Renal pelvis (tissue), 4 donors: ENCODE results near the gene PI4KB. TPM values are rescaled to one million over a fixed set of nuclear protein-coding genes. Genes with fewer than 3 reads are reported as not detected.

Experiments used
- DNase-seq: peaks from one replicate; pipeline ENCODE4 v3.0.0-alpha.2; 2013
- polyA plus RNA-seq, 3 donors: library from polyadenylated mRNA; unstranded; fragments of 120-200 nt; gene quantifications; one replicate each; pipeline ENCODE4 v1.2.1, GENCODE V29; 2013; ENCODE audit not compliant: insufficient read length in 3 of 3

Gene PI4KB
- polyA plus RNA-seq, 3 donors, result 63.5 to 72.7 (median 70.2) TPM

- no peak for DNase-seq
Observed at GRCh38 chr1:151347523-151348246, 20.5 kb upstream of the PI4KB start.

- DNase-seq, result peak; percentile 97
Observed at GRCh38 chr1:151346769-151347522, 19.7 kb upstream of the PI4KB start, which contains the start of gene RFX5. Gene RFX5 (minus strand): TSS chr1:151347252. CDS start chr1:151346320, 932 bp downstream.

DNA sequence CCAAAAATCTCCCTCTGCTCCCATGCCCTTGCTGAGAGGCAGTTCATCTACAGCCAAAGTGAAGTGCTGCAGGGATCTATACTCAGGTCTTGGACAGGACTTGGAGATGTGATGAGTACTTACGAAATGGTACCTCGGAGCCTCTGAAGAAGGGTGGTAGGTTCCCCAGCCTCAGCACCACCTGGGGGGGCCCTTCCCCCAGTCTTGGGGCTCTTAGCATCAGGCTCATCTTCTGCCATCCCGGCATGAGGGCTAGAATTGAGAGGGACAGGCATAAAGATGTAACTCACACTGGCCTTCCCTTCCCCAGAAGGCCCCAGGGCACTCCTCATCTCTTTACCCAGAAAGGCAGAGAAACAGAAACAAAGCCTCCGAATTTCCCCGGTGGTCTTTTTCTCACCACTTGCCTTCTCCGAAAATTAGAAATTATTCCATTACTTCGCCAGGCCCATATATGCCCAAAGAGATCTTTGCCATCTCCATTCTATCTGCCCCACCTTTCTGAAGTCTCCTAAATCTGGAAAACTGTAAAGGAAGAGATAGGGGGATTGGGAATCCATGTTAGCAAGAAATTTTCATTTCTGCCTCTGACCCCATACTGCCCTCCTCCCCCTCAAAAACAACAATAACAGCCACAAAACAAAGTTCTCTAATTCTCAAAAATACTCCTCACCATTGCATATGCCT, 19.0 kb upstream of the PI4KB start:
- no peak for DNase-seq

DNA sequence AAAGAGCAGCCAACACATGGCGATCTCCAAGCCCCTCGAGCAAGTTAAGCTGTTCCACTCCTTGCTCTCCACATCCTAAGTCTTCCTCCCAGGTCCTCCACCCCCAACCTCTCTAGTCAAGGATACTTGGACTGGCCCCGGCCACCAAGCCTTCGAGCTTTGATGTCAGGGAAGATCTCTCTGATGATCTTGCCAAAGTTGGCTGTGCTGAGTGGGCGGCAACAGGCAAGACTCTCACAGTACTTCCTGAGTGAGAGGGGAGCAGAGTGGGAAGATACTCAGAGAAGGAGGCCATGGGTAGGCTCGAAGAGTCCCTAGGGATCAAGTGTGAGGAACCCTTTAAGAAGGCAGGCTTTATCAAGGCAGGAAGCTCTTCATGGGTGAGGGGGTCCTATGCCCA, 17.1 kb upstream of the PI4KB start:
- DNase-seq, result no peak

- no peak for DNase-seq
Observed at GRCh38 chr1:151343587-151343986, 16.4 kb upstream of the PI4KB start.

DNA sequence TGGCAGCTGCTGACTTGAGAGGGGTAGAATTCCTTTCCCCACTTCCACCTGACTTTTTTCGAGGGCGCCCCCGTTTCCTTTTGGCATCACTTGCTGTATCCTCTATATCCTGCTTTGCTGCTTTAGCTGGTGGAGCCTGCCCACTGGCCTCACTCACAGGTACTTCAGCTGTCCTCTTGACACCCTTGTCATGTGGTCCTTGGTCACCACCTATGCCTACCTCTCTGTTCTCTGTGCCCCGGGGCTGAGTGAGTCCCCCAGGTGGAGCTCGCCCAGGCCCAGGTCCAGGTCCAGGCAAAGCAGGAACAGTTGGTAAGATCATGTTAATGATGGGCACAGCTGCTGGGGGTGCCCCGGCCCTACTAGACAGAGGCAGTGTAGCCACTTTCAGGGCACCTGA, 15.4 kb upstream of the PI4KB start:
- no peak for DNase-seq

- DNase-seq, result no peak
Observed at GRCh38 chr1:151342021-151342420, 14.8 kb upstream of the PI4KB start.

GRCh38 chr1:151340870-151341754, 13.9 kb upstream of the PI4KB start:
- DNase-seq, result peak; percentile 84

- no peak for DNase-seq
Observed at GRCh38 chr1:151336556-151336955, 9.3 kb upstream of the PI4KB start.

DNA sequence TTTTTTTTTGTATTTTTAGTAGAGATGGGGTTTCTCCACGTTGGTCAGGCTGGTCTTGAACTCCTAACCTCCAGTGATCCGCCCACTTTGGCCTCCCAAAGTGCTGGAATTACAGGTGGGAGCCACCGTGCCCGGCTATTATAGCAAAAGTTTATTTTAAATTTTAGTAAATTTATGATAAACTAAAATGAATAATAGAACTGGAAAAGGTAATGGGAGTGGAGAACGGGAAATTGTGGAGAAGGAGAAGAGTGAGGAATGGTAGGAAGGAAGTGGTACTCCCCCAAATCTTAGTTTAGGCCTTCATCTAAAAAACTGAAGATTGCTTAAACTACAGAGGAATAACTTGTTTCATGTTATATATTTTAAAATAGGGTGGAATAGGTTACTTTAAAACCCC, 7.6 kb upstream of the PI4KB start:
- no peak for DNase-seq

DNA sequence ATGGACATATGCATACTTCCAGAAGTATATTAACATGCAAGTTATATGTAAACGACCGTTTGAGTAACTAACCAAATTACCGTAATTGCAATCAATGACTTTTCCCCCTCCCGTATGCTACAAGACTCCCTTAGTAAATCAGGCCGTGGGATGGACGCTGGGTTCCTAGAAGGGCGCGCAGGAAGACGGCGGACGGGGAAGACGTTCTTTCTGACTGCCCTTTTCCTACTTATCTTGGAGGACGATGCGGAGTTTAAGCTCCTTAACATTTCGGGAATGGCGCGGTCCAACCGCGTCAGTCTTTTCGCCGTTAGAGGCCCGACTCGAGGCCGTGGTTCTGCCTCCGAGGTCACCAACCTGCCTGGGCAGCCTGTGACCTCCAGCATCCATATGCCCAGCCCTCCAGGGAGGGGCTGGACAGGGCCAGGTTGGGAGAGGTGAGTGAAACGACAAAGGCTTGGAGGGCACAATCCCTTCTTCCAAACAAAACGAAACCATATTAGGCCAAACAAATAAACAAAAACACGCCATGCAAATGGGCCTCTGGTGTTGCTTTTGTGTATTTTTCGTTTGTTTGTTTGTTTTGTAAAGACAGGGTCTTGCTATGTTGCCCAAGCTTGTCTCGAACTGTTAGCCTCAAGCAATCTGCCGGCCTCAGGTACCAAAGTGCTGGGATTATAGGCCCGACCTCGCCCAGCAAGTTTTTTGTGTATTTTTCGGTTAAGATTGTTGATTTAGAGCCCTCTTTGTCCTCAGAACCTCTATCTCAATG, 873 bp upstream of the PI4KB start:
- no peak for DNase-seq

DNA sequence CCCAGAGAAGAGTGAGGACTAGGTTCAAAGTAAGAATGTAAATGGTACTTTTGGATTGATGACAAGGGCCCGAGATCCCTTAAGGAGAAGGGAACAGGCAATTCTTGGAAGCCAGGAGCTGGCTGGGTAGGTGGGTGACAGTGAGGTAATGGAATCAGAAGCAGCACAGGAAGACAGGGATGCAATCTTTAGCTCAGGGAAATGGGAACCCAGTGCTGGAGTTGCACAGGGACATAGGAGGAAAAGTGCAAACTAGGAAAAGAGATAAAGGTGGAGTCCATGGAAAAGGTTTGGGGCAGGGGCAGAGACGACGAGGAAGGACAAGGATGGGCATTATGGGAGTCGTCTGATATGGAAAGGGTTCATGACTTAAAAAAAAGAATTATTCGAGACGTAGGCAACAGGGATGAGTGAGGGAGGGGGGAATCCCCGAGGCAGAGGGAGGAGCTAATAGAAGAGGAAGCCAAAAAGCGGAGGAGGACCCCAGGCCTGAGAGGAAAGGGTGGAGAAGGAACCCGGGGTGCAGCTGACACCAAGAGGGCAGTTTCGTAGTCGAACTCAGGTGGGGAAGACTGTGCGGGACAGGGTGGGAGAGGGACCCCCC, 495 bp downstream of the PI4KB start:
- DNase-seq, result peak; percentile 37

GRCh38 chr1:151325646-151326429, 1.4 kb downstream of the PI4KB start:
- DNase-seq, result no peak

- no peak for DNase-seq
Observed at GRCh38 chr1:151325231-151325630, 2.0 kb downstream of the PI4KB start.

DNA sequence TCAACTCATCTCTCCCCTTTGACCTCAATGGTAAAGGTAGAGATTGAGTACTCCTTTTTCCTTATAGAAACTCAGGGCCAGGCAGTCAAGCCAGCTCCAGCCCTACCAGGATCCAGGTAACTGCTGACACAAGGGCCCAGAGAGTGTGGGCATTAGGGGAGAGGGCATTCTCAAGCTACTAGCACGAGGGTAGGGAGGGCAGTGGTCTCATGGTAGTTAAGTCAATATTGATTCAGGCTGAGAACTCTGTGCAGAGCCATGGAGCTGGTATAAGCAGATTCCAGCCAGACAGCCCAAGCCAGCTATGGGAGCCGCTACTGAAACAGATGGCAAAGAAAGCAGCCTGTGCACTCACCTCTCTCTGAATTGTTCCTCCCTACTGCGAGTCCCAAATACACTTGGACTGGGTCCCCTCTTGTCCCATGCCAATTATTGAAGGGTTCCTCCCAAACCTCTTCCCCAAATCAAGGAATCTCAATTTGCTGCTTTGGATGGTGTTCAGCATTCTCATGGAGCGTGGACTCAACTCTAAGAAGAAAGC, 2.8 kb downstream of the PI4KB start:
- DNase-seq, result no peak

- DNase-seq, result no peak
Observed at GRCh38 chr1:151318975-151319374, 8.2 kb downstream of the PI4KB start.

- DNase-seq, result no peak
Observed at GRCh38 chr1:151315565-151316235, 11.5 kb downstream of the PI4KB start.

GRCh38 chr1:151314137-151314875, 12.9 kb downstream of the PI4KB start:
- DNase-seq, result no peak
